CD4-positive, alpha-beta T cell treated with Interleukin-6 at 100 ng/mL for 8 hours (primary cell): ENCODE data around the gene NOS2.
A peak's percentile ranks its signal among the peaks of the same experiment; 100 is the strongest.

Experiments used
- DNase-seq: peaks from one replicate; pipeline ENCODE4 v3.0.0-alpha.2; 2020; ENCODE audit warnings: mixed read lengths, low spot score

Gene NOS2

DNA sequence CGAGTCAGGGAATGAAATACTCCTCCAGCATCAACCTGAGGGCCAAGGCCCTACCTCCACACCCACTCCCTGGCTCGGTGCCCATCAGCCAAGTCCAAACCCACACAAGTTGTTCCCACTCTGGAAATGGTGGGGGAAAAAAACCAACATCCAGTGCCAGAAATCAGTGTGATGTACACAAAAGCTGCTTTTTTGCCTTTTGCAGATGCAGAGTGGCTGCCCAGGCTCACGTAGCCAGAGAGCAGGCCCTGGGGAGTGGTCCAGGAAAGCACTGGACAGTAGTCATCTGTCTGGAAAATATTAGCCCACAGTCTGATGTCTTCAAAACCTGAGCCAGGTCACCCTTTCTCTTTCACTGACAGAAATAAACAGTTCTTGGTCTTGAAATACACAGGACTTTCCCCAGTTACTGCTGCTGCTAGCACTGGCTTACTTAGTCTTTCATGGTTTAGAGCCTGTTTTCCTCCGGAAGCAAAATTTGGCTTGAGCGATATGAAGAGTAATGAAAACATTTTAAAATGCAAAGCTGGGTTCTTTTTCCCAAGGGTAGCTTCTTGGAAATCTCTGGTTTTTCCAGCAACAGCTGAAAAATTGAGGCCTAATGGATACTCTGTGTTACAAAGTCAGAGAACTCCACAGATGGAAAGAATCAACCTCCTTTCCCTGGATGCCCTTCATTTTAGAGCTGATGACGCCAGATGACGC, 18.2 kb upstream of the NOS2 start:
- no peak for DNase-seq

DNA sequence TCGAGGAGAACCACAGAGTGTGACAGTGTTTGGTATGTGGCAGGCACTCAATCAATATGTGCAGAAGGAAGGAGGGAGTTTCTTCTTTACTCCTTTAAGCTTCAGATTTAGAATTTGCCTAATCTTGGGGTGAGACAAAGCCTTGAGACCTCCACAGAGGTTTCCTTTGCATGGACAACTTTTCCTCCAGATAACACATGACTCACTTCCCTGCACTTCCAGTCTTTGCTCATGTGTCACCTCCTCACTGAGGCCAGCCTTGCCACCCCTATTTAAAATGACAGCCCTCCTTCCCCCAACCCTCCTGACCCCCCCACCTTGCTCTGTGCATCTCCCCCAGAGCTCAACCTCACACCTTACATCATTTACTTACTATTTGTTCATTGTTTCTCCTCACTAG, 17.4 kb upstream of the NOS2 start:
- DNase-seq = no peak

DNA sequence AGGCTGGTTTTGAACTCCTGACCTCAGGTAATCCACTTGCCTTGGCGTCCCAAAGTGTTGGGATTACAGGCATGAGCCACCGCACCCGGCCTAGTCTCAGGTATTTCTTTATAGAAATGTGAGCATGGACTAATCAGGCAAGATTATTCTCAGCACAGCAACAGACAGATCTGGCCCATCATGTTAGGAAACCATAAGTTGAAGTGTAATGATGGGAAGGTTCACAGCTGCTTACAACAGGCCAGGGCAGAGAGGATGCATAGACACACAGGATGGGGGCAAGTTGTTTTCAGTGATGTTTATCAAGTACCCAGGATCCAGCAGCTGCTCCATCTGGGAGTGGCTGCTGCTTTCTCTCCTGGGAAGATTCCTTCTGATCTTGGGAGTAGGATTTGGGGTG, 16.6 kb upstream of the NOS2 start:
- DNase-seq = no peak

DNA sequence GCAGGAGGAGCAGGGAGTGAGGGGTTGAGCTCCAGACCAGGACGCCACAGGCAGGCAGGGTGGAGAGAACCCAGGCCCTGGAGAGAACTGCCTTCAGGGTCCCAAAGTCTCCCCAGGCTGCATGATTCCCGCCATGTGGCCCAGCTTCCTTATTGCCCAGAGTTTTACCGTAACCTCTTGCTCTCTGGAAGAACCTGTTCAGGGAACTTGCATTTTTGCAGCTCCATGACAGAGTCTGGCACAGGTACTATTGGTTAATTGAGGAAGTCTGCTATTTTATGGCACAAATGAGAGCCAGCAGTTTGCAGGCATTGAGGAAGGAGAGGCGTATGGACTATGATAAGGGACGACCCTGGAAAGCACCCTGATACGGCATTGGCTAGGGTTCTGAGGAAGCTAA, 11.6 kb upstream of the NOS2 start:
- DNase-seq = no peak

GRCh38 chr17:27810902-27811557, 10.7 kb upstream of the NOS2 start:
- no peak for DNase-seq

- DNase-seq = no peak
Observed at GRCh38 chr17:27810211-27810901, 10.0 kb upstream of the NOS2 start.

GRCh38 chr17:27809555-27809954, 9.2 kb upstream of the NOS2 start:
- DNase-seq = no peak

DNA sequence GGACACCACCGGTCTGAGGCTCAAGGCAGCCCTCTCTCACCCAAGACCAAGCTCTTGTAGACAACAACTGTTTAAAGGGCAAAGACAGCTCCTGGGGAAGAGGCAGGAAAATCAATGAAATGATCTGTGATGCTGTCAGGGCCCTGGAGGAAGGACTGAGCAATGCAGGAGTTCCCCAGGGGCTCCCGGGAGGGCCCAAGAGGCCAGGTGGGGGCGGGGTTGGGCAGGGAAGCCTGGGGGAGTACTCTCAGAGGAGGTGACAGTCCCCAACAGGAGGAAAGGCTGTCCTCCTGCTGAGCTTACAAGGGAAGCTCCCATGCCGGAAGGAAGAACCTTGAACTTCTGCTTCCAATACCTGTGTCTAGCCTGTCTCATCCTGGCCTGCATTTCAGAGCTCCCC, 8.3 kb upstream of the NOS2 start:
- no peak for DNase-seq

- peak; percentile 84 for DNase-seq
Observed at GRCh38 chr17:27807567-27808470, 7.5 kb upstream of the NOS2 start.

DNA sequence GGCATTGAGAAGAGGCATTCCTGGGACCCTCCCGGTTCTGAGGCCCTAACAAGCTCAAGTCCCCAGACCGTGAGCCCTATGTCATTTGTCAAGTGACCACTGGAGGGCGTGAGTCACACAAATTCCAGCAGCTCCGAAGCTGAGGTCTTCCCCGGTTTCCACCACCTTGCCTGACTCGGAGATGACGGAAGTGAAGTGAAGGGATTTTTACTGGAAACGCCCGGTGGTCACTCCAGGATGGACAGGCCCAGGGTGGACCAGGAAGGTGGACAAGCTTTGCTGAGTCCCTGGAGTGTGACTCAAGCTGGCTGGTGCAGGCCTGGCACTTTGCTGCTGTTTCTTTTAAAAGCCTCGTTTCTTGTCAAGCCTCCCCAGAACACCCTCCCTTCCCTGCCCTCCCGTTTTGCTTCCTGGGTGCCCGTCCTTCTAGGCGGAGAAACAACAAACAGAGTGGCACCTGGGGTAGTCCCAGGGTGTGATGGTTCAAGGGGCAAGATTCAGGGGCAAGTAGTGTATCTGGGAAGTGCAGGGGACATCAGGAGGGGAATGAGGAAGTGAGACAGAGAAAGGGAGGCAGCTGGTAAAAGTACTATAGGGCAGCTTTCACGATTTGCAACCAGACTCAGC, 5.3 kb upstream of the NOS2 start:
- DNase-seq = peak; percentile 86

DNA sequence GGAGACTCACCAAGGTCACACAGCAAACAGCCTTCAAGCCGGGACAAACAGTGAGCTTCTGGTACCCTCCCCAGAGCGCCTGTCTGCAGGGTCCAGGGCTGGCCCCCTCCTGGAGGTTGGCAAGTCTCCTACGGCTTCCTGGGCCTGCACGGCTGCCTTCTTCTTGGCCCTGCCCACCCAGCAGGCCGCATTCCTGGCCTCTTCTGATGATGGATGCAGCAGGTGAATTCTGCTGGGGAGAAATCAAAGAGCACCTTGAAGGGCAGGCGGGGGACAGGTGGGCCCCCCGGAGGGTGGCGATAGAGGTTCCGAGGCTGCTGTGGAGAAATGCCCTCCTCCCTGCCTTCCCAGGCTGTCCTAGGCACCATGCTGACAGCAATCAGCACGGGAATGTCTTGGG, 3.8 kb upstream of the NOS2 start:
- no peak for DNase-seq

GRCh38 chr17:27802962-27803680, 2.8 kb upstream of the NOS2 start:
- DNase-seq = no peak

DNA sequence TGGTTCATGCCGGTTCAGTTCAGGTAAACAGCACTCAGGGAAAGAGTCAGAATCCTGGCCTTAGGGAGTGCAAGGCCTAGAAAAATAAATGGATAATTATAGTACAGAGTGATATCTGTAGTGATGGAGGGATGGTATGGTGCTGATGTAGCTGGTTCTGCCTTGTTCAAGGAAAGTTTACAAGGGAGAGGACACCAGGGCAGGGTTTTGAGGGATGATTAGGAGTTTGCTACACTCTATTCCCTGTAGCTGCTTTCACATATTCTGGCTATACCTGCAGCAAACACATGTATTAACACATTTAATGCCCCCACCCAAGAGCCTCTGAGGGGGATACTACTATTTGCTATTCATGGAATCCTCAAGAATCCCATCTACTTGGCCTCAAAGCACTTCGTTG, 1.7 kb upstream of the NOS2 start:
- DNase-seq = no peak

- no peak for DNase-seq
Observed at GRCh38 chr17:27798376-27798775, 2.0 kb downstream of the NOS2 start.

DNA sequence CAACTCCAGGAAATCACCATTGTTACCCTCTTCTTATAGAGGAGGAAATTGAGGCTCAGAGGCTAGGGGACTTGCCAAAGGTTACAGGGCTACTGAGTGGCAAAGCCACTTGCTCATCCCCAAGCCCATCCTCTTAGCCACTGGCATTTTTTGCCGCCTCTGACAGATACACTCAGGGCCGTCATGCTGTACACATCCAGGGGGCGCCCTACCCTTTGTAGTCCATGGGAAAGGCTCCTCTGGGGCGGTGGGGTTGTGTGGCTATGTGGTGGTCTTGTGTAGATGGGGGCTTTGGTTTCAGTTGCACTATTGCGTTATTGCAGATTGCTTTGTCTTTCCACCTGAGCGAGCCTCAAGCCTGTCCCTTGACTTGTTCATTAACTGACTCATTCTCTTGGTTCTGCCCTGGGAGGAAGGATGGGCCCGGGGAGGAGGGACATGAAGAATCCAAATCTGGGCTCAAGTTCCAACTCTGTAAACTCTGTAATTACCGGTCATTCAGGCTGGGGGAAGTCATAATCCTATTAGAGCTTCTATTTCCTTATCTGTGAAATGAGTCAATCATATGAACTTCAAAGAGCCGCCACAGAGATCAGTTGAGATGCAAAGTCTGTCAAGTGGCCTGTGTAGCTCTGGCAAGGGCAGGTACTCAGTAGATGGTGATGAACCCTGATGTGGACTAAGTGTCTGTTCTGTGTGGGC, 2.8 kb downstream of the NOS2 start:
- no peak for DNase-seq

DNA sequence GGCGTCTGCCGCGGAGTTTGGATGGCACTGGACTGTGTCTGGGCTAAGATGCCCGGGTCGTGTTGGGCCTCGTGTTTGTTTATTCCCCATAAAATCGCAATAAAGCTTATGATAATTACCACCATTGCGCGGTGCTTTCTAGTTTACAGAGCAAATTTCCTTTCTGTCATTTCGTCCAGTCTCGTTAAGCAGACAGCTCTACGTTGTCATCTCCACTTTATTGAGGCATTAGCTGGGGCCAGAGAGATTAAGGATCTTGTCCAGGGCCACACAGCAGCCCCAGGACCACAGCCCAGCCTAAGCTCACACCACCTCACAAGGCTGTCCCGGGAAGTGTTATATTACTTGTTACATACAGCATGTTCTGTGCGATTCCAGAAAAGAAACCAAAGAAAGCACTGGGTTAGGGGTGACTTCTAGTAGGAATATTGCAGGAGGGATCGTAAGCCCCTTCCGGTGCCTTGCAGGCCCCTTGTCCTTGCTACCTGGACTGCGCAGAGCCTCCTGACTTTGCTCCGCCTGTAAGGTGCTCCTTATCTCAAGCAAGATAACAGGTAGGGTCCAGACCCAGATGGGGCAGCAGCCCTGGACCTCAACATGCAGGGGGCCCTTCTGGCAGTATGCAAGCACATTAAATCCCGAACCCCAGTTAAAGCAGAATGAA, 6.3 kb downstream of the NOS2 start:
- no peak for DNase-seq

DNA sequence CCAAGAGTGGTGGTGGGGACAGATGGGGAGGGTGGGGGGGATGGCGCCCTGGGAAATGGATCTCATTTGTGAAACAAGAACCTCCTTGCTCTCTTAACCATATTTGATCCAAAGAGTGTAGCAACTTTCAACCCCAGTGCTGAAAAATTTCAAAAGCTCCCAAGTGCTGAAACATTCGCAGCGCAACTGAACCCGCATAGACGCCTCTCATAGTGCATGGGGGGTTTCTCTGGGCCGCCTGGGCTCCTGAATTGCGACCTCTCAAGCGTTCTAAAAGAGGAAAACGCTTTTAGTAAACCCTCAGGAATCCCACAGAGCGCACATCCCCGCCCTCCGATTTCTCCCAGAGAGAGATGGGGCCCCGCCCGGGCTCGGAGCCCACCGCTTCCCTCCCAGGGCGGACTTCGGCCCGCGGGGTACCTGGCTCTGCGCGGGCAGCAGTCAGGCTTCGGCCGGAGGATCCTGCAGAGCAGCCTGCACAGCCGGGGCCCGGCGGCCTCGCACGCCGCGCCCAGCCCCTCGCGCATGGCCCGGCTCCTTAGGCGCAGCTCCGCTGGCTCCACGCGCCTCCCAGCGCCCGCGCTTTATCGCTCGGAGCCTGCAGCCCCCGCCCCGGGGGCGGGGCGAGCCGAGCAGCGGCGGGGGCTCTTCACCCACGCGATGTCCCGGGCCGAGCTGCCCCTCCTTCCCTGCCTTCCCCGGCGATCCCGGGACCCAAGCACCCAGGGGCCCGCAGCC, 7.0 kb downstream of the NOS2 start:
- no peak for DNase-seq

- DNase-seq = no peak
Observed at GRCh38 chr17:27792095-27792494, 8.2 kb downstream of the NOS2 start.

GRCh38 chr17:27788919-27789318, 11.4 kb downstream of the NOS2 start:
- DNase-seq = no peak
